ENCODE measurements around the gene KRT6C. TPM values are rescaled to one million over a fixed set of nuclear protein-coding genes. Genes with fewer than 3 reads are reported as not detected.

KRT6C gene
- total and polyA plus RNA-seq, 2 experiments from 2014 or later, result not detected

GRCh38 chr12:52498946-52499345 lies 25.3 kb upstream of the KRT6C start:
- Histone ChIP-seq H3K36me3 (ENCODE audit: insufficient read depth) (no peaks in the 10 kb centered on the region), H3K4me2 (no peak overlapping the region), H3K27me3 (ENCODE audit: insufficient read depth) (no peaks in the 10 kb centered on the region), H2AFZ (no peak overlapping the region), H3K27ac (ENCODE audit: low read depth) (no peak overlapping the region), H3K4me3 (no peak overlapping the region), H3F3A (replicated peaks; ENCODE audit: low read depth) (no peaks in the 10 kb centered on the region), H3K4me1 (ENCODE audit: insufficient read depth) (peaks cover 19% of the 10 kb centered on the region), H3K79me2 (replicated peaks; ENCODE audit: insufficient read depth) (no peaks in the 10 kb centered on the region), H4K20me1 (replicated peaks; ENCODE audit: insufficient read depth) (no peaks in the 10 kb centered on the region), H3K9me2 (ENCODE audit: insufficient read depth) (peaks cover 4% of the 10 kb centered on the region; the same call in 1 of the 2 replicates)
- peaks cover 26% of the 10 kb centered on the region for H3K4me1 Mint-ChIP-seq
- H3K27me3 Mint-ChIP-seq (ENCODE audit: insufficient read depth, low read depth, poor library complexity), result peaks cover 15% of the 10 kb centered on the region
- no peak for DNase-seq (ENCODE audit: low spot score)
- H3K27ac Mint-ChIP-seq, result no peak overlapping the region
- no peak overlapping the region for H3K4me3 Mint-ChIP-seq
- no peak for ATAC-seq
- TF ChIP-seq POLR2AphosphoS5 (IDR thresholded peaks at IDR 0.05; ENCODE audit: low read depth) (no peak), JUNB (IDR thresholded peaks at IDR 0.05; ENCODE audit: unreplicated experiment) (no peak), REST (IDR thresholded peaks at IDR 0.05; ENCODE audit: unreplicated experiment) (no peak), CREB1 (CRISPR knock-in tag; IDR thresholded peaks at IDR 0.05; ENCODE audit: low read depth) (no peak), EZH2phosphoT487 (IDR thresholded peaks at IDR 0.05; ENCODE audit: unreplicated experiment) (no peak)
- H3K36me3 Mint-ChIP-seq (ENCODE audit: low read depth), result no peaks in the 10 kb centered on the region
- no peaks in the 10 kb centered on the region for H3K9me3 Mint-ChIP-seq

GRCh38 chr12:52497975-52498374 lies 24.4 kb upstream of the KRT6C start:
- ATAC-seq, result no peak
- peaks cover 26% of the 10 kb centered on the region for H3K4me1 Mint-ChIP-seq

More at GRCh38 chr12:52497975-52498374, 24.4 kb upstream of the KRT6C start:
- Mint-ChIP-seq H3K27ac (no peak overlapping the region), H3K27me3 (ENCODE audit: insufficient read depth, low read depth, poor library complexity) (peaks cover 15% of the 10 kb centered on the region), H3K36me3 (ENCODE audit: low read depth) (no peaks in the 10 kb centered on the region), H3K9me3 (no peaks in the 10 kb centered on the region), H3K4me3 (no peak overlapping the region)
- H3K4me1 ChIP-seq (ENCODE audit: insufficient read depth), result peaks cover 19% of the 10 kb centered on the region
- H3K27ac ChIP-seq (ENCODE audit: low read depth), result no peak overlapping the region
- H3K36me3 ChIP-seq (ENCODE audit: insufficient read depth), result no peaks in the 10 kb centered on the region
- no peaks in the 10 kb centered on the region for H3K27me3 ChIP-seq (ENCODE audit: insufficient read depth)
- H4K20me1 ChIP-seq (replicated peaks; ENCODE audit: insufficient read depth), result no peaks in the 10 kb centered on the region
- H3K4me2 ChIP-seq, result no peak overlapping the region
- H3F3A ChIP-seq (replicated peaks; ENCODE audit: low read depth), result no peaks in the 10 kb centered on the region
- H2AFZ ChIP-seq, result no peak overlapping the region
- no peaks in the 10 kb centered on the region for H3K79me2 ChIP-seq (replicated peaks; ENCODE audit: insufficient read depth)
- no peak for DNase-seq (ENCODE audit: low spot score)
- H3K4me3 ChIP-seq, result no peak overlapping the region
- TF ChIP-seq ZNF114 (CRISPR knock-in tag; IDR thresholded peaks at IDR 0.05) (no peak), CTCF (conservative IDR thresholded peaks at IDR 0.05; ENCODE audit: low read depth in 2 of 2) (no peak)
- peaks cover 4% of the 10 kb centered on the region; the same call in 1 of the 2 replicates for H3K9me2 ChIP-seq (ENCODE audit: insufficient read depth)

All from GM23338 (cell line).